ENCODE results near the gene PHF20.
A peak's percentile ranks its signal among the peaks of the same experiment; 100 is the strongest.
"Not testable (repeated sequence)": the region's sequence is repeated elsewhere in the genome, so short reads cannot be mapped to it uniquely, and the experiment has no call there.

The PHF20 gene

DNA sequence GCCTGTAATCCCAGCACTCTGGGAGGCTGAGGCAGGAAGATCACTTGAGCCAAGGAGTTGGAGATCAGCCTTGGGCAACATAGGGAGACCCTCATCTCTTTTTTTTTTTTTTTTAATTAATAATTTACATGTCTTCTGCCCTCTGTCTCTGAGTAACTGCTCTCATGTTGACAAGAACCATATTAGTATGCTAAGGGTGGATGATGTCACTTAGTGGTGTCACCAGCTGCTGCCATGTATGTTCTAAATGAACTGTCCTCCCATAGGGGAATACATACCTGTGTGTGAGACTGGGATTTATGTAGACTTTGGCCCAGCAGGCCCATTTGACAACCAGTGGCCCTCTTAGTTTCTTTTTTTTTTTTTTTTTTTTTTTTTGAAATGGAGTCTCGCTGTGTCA is 116.8 kb downstream of the PHF20 start:
- DNase-seq, result no peak

DNA sequence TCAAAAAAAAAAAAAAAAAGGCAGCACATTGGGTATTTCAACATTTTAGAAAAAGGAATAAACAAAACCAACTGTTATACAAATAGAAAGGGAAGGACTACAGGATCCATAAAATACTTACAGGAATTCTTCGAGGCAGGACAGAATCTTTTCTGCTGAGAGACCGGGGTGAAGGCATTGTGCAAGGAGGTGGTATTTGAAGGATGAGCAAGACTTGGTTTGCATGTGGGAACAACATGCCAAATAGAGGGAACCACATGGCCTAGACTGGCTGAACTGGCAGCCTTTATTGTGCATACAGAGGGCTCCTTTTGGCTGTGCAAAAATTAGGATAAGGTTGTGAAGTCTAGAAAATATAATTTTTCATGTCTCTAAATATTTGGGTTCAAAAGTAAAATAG is 119.6 kb downstream of the PHF20 start:
- no peak for DNase-seq

DNA sequence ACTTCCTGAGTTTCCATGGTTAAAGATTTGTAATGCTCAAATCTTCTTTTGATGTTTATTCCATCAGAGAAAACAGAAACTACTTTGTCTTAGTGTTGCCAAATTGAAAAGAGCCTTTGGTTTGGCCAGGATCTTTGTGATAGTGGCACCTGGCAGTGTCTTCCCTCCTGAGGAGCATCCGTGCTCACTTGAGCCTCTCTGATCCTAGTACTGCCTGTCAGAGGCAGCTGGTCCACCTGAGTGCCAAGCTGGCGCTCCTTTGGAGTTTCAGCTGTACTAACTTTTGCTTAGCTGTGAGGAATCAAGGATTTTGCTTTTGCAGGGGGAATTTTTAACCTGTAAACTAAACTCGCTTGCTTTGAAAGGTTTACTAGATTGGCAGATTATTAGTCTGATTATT is 121.1 kb downstream of the PHF20 start:
- no peak for DNase-seq

DNA sequence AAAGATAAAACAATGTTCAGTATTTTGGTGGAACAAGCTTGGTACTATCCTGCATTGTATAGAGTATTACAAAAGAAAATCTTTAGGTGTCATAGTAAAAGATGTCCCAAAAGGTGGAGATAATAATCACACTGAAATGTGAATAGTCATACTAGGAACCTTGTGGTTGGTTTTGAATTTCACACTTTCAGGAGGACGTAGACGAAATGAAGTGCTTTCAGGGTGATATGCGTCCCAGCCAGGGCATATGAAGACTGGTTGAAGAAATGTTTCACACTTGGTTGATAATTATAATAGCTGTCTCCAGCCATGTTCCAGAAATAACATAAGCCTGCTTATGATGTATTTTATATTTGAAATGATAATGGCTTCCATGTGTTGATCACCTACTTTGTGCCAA is 122.1 kb downstream of the PHF20 start:
- no peak for DNase-seq

DNA sequence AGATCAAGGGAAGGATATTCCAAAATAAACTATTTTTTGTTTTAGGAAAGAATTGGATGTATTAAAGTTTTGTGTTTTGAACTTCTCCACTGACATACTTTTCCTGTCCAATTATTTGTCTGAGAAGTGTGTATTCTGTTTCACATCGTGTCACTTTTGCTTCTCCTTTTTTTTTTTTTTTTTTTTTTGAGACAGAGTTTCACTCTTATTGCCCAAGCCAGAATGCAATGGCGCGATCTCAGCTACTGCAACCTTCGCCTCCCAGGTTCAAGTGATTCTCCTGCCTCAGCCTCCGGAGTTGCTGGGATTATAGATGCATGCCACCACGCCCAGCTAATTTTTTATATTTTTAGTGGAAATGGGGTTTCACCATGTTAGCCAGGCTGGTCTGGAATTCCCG is 123.7 kb downstream of the PHF20 start:
- DNase-seq, result not testable (repeated sequence)

DNA sequence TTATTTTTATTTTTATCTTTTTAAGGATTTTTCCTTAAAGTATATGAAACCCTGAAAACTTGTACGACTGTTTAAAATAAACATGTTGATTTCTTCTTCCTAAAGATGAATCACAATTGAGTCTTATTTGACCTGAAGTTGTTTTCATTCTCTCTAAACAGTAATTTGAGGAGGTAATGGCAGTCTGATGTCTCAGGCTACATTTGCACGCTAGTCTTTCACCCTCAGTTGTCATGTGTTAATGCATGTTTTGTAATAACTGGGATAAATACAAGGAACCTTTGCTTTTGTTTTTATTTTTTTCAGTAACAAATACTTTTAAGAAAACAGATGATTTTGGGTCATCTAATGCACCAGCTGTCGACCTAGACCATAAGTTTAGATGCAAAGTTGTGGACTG is 127.2 kb downstream of the PHF20 start:
- no peak for DNase-seq

DNA sequence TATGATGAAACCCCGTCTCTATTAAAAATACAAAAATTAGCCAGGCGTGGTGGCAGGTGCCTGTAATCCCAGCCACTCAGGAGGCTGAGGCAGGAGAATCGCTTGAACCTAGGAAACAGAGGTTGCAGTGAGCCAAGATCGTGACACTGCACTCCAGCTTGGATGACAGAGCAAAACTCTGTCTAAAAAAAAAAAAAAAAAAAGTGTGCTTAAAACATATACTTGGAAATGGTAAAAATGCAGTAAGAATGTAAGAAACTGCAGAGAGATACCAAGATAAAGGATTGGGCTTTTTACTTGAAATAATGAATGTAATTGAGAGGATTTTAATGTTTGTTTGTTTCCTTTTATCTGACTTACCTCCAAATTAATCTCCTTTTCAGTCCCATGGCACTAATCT is 129.4 kb downstream of the PHF20 start:
- DNase-seq, result not testable (repeated sequence)

DNA sequence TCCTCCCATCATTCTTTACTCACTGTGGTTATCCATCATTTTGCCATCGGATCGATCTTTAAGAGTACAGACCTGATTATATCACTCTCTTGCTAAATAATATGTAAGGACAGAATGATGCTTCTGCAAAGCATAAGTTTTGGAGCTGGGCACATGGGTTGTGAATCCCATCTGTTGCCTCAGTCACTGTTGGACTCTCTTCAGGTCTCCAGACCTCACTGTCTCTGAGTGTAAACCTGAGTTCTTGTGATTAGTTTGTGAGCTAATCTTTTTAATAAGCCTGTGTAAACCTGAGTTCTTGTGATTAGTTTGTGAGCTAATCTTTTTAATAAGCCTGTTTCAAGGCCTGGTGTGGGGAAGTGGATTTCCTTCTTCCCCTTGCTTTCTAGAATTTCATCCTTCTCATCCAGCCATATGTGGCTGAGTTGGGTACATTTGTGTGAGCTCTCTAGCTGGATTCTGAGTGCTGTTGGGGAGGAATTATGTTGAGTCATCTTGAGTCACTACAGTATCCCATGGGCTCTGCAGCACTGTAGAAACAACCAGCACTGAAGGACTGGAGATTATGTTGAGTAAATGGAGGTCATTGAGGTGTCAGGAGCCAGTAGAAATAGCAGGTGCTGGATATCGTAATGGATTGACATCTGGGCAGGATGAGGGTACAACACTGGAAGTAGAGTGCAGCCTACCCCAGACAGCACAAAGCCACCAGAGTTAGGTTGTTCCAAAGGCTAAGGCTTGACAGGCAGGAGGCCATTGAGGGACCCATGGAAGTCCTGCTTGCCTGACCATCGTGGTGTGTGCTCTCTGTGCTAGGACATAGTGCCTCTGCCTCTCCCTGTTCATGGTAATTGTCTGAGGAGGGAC is 130.1 kb downstream of the PHF20 start:
- DNase-seq, result peak; percentile 89

DNA sequence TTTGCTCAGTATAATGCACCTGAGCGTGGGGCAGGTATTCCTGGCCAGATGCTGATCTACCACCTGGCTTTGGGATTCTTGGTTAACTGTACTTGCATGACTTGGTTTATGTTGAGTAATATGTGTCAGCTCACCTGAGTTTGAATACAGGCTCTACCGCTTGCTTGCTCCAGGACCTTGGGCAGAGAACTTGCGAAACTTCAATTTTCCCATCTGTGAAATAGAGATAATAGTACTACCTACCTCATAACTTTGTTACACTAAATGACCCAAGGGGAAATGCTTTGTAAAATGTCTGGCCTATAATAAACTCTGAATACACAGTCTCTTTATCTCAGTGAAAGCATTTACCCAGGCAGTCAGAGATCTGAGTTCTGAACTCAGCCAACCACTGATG is 130.7 kb downstream of the PHF20 start:
- DNase-seq, result no peak

DNA sequence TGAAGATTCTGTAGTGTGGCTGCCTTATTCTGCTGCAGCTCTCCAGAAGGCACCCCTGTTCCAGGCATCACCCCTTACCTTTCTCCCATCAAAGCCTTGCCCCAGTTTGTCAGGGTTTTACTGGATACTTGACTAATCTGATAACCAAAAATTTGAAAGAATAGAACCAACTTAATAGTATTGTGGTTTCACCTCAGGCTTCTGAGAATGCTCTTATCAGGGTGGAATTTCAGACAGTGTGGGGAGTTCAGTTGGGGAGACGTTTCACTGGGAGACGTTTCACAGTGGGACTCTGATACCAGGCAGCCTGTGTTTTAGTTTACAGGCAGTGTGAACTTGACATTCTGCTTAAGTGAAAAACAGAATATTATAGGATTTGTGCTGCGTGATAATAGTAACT is 132.0 kb downstream of the PHF20 start:
- DNase-seq, result no peak

DNA sequence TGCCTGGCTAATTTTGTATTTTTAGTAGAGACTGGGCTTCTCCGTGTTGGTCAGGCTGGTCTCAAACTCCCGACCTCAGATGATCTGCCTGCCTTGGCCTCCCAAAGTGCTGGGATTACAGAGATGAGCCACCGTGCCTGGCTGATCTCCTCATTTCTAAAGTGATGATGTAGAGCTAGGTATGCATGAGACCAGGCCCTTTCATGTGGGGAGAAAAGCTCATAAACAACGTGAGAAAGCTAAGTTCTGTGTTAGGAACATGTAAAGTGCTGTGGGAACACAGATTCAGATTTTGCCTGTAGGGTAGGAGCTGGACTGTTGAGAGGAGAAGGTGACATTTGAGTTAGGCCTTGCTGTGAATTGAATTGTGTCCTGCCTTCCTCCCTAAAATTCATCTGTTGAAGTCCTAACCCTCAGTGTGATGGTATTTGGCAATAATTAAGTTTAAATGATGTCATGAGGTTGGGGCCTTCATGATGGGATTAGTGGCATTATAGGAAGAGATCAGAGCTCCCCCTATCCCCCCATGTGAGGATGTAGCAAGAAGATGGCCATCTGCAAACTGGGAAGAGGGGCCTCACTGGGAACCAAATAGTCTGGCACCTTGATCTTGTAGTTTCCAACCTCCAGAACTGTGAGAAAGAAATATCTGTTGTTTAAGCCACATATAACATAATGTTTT is 133.3 kb downstream of the PHF20 start:
- no peak for DNase-seq

DNA sequence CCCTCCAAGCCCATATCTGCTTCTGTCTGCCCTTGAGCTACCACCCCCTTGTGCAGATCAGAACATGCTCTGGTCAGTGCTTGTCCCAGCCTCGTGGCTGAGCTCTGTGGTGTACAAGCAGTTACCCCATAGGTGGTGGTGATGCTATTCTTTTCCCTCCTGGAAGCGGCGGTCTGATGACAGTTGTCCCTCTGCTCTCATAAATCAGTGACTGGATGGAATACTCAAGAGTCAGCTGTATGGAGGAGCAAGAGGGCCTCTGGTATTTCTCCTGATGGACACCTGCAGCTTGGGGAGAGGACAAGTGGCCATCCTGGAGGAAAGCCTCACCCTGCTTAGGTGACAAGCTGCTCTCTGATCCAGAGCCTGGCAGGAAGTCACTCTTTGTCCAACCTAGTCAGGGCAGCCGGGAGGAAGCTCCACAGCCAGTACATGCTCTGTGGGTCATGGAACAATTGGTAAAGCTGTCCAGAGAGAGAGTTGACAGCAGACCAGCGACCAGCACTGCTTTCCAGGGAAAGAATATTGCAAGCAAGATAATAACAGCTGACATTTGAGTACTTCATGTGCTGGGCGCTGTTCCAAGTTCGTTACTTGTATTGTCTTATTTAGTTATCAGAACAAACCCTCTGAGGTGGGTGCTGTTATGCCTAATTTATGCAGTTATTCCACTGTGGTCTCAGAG is 135.3 kb downstream of the PHF20 start:
- no peak for DNase-seq

DNA sequence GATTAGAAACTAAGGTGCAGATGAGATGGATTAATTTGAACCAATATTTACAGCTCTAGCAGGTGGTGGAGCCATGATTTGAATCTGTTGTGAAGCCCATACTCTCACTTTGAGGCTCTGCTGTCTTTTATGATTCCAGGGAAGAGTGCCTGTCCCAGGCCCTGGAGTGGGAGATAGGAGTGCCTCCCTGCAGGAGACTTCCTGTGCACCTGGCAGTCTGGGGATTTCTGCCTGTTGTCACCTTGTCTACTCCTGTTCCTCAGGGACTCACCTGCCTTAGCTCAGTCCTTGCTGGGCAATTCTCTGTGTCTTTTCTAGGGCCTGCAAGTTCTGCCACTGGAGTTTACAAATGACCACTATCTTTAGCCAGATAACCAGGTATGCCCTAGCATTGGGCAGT is 136.2 kb downstream of the PHF20 start:
- DNase-seq, result no peak

DNA sequence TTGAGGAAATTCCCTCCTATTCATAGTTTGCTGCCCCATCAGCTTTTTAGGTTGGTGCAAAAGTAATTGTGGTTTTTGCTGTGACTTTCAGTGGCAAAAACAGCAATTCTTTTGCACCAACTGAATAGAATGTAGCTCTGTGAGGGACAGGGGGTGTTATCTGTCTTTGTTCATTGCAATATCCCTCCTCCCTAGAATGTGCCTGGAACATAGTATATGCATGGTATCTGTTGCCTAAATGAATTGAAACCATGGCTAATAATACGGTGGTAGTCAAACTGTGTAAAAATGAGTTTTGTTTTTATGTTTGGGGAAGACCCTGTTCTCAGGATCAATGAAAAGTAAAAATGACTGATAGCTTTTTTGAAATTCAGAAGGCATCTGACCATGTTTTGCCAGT is 137.4 kb downstream of the PHF20 start:
- DNase-seq, result no peak

DNA sequence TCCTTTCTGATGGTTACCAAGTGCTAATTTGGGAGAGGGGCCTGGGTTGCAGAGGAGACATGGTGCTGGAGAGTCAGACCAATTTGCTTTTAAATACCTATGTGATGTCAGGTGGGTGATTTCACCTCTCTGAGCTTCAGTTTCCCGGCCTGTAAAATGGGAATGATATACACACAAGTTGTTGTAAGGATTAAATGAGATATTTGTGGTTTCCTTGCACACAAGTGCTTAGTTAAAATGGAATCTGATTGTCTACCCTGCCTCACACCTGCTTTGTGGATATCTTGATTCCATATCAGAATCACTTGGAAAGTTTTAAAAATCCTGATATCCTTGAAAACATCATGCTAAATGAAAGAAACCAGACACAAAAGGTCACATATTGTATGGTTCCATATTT is 138.0 kb downstream of the PHF20 start:
- DNase-seq, result no peak

DNA sequence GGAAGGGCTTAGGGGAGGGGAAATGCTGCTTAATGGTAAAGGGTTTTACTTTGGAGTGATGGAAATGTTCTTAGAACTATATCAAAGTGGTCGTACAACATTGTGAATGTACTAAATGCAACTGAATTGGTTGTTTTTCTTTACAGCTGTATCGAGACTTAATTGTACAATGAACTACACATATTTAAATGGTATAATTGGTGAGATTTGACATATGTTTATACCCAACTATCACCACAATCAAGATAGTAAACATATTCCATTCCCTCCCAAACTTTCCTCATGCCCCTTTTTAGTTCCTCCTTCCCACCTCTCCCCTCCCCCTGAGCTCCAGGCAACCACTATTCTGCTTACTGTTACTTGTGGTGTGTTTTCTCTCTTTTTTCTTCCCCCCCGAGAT is 138.4 kb downstream of the PHF20 start:
- no peak for DNase-seq

DNA sequence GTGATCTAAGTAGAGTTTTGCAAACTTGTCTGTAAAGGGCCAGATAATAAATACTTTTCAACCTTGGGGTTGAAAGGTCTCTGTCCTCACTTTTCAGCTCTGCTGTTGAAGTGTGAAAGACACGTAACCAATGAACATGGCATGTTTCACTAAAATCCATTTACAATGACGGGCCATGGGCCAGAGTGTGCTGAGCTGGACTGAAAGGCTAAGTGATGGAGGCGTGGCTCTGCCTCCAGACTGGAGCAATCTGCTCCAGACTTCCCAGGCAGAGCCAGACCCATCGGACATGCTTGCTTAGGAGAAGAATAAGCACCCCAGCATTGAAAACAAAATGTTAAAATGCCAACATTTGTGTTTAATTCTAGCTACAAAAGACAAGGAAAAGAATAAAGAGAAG is 141.1 kb downstream of the PHF20 start:
- no peak for DNase-seq

DNA sequence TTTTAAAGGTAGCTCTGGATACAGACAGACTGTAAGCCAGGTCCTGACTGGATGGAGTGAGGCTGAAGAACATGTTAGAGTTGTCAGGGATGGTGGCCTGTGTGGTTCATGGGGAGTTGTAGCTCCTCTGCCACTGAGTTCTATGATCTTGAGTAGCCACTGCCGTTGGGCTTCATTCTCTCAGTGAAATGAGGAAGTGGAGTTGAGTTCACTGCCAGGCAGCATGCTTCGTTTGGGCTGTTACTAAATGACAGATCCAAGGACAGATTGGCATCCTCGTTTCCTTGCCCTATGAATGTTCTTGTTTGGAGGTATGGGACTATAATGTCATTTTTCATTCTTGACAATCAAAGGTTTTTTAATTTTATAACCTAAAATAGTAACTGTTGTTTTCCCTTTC is 145.3 kb downstream of the PHF20 start:
- no peak for DNase-seq

DNA sequence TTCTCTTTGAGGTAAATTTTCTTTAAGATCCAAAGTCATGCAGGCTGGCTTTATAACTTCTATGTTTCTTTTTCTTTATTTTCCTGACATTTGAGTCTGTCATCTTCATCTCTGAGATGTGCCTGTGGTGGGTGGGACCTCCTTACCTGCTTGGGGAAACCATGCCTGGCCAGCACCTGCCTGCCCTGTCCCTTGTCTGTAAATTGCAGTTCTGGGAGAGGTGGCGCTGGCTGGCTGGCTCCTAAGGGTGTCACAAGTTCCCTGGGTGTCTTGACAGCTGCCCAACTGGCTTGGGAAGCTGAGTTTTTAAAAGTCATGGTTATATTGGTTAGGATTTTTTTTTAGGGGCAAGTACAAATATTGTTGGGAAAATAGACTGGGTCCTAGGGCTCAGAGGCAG is 146.2 kb downstream of the PHF20 start:
- no peak for DNase-seq

DNA sequence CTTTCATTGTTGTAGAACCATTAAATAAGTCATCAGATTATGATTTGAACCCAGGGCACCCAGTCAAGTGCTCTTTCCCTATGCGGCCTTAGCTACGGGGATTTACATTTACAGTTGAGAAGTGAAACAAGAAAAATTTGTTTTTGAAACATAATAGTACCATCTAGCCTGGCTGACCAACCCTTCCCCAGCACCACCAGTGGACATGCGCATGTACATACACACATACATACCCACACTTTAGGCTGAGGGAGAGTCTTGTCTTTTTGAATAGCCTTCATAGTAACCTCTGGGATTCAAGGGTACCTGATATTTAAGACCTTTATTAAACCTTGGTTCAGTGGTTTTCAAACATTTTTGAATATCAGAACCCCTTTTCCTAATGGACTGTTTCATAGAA is 148.7 kb downstream of the PHF20 start:
- DNase-seq, result no peak

DNA sequence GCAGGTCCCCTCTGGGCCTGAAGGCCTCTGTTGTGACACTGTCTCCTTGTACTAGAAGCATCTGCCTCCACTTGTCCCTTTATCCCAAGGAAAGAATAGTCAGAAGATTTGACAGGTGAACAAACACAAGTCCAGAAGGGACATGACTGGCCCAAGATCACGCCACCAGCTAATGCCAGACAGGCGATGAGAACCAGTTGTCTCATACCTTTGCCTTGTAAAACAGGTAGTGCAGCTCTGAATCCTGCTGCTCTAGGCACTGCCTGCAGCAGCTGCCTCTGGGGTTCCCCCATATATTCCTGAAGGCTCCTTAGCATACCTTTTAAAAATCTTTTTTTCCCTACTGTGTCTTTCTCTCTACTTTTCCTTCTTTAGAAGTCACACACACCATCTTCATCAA is 157.5 kb downstream of the PHF20 start:
- no peak for DNase-seq

DNA sequence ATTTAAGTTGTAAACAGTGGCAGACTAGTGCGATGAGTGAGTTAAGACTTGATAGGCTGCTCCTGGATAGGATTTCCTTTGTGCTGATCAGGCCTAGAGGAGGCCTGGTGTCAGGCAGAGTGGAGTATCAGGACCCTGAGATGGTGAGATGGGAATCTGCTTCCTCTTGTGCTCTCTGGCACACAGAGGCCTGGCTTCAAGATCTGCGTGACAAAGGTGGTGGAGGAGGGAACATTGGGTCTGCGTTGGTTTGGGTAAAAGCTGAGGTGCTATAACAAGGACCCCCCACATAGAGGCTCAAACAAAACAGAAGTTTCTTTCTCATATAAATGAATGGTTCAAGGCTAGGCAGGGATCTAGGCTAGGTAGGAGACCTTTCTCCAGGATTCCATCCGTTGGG is 162.2 kb downstream of the PHF20 start:
- DNase-seq, result no peak

DNA sequence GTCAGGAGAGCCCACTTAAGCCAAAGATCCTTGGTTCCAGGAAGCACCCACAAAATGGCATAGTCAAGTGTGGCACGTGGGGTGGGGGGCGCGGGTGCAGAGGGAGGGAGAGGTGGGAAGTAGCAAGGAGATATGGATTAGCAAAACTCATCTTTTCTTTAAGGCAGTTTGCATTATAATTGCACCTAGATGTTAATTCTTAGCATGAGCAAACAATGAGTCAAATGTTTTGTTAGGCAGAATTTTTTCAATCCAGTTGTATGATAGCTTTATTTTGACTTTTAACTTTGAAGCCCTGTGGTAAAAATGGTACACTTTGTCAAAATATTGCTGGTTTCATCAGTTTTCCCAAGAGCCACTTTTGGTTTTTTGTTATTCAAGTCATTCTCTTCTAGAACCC is 167.4 kb downstream of the PHF20 start:
- peak; percentile 22 for DNase-seq

DNA sequence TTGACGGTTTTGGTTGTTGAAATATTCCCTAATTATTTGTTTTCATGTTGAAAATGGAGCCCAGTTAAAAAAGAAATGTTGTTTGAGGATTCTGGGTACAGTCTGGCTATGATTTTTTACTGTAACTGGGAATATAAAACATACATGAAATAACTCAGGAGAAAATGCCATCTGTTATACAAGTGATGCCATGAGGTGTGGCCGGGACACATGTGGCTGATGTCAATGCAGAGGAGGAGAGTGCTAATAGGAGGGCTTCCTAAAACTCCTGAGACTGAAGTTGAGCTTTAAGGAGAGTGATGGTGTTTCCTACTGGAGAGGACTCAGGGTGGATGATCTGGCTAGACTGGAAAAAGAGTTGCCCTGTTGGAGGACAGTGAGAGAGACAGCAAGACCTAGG is 169.8 kb downstream of the PHF20 start:
- no peak for DNase-seq

All from fibroblast of skin of back (primary cell).